Activated CD4-positive, alpha-beta T cell treated with anti-CD3 and anti-CD28 coated beads for 24 hours (primary cell): ENCODE data around the gene ORC2.
A peak's percentile ranks its signal among the peaks of the same experiment; 100 is the strongest.
"Not testable (repeated sequence)": the region's sequence is repeated elsewhere in the genome, so short reads cannot be mapped to it uniquely, and the experiment has no call there.

Experiments used
- DNase-seq, 2 donors: peaks; one replicate each; pipeline ENCODE4 v3.0.0-alpha.2; 2020; ENCODE audit warnings: low read depth in 2 of 2

ORC2 gene

DNA sequence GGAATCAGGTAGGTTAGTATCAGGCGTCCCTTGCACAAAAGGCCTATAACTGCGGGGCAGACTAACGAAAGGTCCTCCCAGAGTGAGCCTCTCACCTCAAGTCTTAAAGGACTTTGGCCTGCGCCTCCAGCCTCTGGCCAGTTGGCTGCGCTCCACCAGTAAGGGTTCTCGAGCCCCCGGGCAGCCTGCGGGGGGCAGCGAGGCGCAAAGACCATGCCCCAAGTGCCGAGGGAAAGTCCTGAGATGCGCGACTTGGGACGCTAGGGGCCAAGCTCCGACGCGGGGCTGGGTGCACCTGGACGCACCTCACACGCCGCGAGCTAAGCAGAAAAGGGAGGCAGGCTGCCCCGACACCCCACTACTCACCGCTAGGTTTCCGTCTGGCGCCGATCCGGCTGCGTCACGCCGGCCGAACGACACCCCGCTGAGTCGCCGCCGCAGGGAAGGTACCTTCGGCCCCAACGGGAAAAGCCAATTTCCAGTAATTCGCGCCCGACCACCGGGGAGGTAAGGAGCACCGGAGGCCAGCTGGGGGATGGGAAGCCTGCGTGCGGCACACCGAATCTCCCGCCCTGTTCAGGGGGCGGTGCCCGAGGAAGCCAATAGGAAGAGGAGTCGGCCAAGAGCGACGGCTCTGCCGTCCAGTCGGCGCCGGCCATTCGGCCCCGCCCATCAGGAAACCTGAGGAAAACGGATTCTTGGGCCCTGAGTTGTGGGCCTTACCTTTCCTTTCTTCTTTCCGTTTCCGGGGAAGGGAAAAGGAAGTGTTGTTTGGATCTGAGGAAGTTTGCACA, at the start of gene ORC2:
Gene ORC2, minus strand, starts transcription at position 537 of the 794 bp plus-strand sequence. CDS start 5,537 bp downstream, outside the sequence.
- DNase-seq, result peak; percentile 87 to 92

- no peak for DNase-seq
Measured at GRCh38 chr2:201008296-201008829, 44.9 kb upstream of the ORC2 start.

DNA sequence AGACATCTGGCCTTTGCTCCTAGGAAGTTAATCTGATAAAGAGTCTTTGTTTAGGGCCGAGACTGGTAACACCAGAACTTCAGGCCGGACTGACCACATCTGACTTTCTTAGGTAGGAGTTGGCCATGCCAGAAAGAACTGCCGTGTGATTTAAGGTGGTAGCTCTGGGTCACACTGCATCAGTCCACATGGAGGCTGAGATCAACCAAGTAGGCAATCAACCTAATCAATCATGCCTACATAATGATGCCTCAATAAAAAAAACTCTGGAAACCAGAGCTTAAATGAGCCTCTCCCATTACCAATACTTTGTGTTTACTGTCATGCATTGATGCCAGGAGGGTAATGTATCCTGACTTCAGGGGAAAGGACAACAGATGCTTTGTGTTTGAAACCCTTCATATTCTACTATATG, 44.1 kb upstream of the ORC2 start:
- DNase-seq, result no peak

GRCh38 chr2:201006704-201007103, 43.2 kb upstream of the ORC2 start:
- DNase-seq, result no peak

DNA sequence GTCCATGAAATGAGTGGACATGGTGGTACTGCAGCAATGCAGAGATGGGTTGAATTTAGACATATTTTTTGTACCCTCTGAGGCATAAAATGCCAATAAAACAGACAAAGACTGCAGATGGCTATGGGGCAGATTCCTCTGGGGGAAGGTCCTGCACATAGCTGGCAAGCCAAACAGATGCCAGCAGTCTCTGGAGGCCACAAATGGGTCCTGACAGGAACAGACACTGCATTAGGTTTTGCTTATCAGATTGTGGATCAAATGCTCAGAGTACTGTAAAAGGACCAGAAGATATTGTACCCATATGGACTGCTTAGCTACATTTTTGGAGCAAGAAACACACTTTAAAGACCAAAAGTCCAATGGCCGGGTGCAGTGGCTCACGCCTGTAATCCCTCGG, 40.9 kb upstream of the ORC2 start:
- no peak for DNase-seq

- no peak for DNase-seq
Measured at GRCh38 chr2:200993097-200993496, 29.6 kb upstream of the ORC2 start.

DNA sequence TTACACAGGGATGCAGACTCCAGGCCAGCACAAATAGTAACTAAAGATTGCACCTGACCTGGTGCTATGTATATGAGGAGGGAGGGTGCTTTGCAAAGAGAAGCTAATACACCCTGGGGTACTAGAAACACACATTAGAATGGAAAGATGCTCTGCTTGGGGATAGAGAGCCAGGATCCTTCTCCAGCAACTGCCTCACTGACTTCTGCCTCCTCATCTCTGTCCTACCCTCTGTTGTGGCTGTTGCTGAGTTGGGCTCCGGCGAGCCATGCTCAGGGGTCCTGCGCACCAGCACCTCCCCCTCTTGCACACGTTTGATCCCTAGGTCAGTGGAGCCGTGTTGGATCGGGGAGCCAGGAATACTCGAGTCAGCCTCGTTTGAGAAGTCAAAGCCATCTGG, 23.7 kb upstream of the ORC2 start:
- DNase-seq, result no peak

DNA sequence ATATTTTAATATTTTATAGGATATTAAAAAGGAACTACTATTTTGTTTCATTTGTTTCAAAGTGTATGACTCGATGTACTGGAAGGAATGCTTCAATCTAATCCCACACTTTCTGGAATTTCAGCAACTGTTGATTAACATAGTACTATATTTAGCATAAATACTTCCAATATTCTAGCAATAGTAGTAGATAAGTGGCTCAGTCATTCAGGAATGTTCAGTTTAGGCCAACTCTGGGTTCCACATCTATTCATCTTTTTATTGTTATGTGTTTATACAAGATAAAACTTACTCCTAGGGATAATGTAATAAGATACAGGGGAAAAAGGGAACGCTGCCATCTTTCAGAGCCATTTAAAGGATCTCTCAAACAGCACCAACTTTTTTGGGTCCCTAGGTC, 22.3 kb upstream of the ORC2 start:
- no peak for DNase-seq

DNA sequence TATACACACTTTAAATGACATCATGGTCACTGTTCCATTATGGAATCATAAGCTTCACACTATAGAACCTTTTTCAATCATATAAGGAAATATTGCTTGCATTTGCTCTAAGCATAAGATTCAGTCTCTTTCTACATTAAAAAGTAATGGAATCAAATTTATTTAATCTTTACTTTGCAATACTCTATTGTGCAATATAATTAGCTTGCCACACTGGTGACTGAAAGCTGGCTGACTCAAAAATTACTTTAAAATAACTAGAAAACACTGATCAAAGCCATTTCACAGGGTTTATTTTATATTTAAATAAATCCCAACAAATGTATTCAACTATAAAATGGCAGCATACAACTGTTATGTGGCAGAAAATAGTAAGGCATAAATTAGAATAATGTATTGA, 13.2 kb upstream of the ORC2 start:
- DNase-seq, result no peak

GRCh38 chr2:200975672-200976071, 12.2 kb upstream of the ORC2 start:
- no peak for DNase-seq

- DNase-seq, result not testable (repeated sequence)
Measured at GRCh38 chr2:200970057-200970456, 6.6 kb upstream of the ORC2 start.

GRCh38 chr2:200968735-200969134, 5.3 kb upstream of the ORC2 start:
- DNase-seq, result no peak

DNA sequence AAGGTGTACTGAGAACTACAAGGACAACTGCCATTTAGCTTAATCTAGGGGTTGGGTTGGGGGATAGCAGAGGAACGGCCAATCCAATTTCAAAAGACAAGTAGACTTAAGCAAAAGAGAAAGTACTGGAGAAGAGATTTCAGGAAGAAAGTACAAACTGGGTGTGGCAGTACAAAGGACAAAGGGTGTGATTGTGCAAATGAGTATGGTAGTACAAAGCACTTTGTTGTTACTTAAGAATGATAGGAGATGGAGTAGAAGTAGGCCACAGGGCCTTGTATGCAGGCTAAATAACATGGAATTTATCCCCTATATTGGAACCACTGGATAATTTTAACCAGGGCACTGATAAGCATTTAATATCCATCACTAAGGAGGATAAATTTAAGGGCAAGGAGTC, 4.7 kb upstream of the ORC2 start:
- DNase-seq, result no peak

DNA sequence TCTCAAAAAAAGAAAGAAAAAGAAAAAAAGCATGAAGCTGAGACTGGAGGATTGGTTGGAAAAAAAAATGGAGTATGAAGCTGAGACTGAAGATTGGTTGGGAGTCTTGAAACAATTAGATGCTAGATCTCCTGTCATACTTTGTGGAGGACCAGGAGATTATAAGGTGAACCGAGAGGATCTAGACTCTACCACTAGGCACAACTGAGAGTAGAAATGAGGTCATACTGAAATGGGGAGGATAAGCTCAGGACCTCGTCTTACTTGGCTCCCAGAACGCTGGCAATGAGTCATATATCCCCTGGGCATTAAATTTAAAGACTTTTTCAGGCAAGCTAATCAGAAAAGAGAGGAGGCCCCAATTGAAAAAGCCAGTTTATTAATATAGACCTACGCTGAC, 3.3 kb upstream of the ORC2 start:
- DNase-seq, result no peak

- DNase-seq, result no peak
Measured at GRCh38 chr2:200964498-200964897, 1.0 kb upstream of the ORC2 start.

DNA sequence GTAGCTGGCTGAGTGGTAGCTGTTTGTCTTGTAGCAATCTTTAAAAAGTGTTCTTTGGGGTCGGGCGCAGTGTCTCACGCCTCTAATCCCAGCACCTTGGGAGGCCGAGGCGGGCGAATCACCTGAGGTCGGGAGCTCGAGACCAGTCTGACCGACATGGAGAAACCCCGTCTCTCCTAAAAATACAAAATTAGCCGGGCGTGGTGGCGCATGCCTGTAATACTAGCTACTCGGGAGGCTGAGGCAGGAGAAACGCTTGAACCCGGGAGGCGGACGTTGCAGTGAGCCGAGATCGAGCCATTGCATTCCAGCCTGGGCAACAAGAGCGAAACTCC, 425 bp upstream of the ORC2 start:
- not testable (repeated sequence) for DNase-seq

DNA sequence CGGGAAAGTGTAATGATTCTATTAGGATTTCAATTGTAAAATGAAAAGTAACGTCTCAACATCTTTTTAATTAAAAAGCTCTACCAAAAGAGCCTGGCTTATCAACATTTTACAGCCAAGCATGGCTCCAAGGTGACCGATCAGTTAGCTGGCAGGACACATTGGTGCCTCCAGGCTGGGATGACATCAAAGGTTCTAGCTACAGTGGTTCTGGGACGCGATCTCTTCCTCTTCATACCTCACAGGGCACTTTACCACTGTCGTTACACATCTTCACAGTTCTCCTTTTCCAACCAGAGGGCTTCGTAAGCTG, 693 bp downstream of the ORC2 start:
- no peak for DNase-seq

DNA sequence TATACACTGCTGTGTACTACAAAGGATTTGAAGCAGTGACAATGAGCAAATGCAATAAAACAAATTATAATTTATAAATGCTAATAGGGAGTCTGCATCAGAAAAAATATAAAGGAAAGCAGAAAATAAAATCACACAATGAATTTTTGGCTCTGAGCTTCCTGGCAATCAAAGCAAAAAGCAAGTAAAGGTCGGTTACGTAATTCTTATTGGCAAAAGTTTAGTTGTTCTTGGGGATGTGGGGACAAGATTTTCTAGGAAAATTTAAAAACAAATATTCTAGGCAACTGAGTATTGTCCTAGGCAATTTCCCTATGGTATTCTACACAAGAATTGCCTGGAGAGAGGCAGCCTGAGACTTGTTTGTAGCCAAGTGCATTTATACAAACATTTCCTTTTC, 1.8 kb downstream of the ORC2 start:
- no peak for DNase-seq

GRCh38 chr2:200950378-200950777, 13.1 kb downstream of the ORC2 start:
- DNase-seq, result no peak

DNA sequence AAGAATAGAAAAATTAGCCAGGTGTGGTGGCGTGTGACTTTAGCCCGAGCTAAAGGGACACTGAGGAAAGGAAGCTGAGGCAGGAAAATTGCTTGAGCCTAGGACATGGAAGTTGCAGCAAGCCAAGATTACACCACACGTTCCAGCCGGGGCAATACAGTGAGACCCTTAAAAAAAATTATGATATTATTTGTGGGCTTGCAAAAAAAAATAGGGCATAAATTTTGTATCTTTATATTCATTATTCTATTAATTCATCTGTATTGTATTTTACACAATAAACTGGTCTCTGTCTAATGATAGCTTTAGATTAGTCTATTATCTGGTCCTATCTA, 18.1 kb downstream of the ORC2 start:
- no peak for DNase-seq

DNA sequence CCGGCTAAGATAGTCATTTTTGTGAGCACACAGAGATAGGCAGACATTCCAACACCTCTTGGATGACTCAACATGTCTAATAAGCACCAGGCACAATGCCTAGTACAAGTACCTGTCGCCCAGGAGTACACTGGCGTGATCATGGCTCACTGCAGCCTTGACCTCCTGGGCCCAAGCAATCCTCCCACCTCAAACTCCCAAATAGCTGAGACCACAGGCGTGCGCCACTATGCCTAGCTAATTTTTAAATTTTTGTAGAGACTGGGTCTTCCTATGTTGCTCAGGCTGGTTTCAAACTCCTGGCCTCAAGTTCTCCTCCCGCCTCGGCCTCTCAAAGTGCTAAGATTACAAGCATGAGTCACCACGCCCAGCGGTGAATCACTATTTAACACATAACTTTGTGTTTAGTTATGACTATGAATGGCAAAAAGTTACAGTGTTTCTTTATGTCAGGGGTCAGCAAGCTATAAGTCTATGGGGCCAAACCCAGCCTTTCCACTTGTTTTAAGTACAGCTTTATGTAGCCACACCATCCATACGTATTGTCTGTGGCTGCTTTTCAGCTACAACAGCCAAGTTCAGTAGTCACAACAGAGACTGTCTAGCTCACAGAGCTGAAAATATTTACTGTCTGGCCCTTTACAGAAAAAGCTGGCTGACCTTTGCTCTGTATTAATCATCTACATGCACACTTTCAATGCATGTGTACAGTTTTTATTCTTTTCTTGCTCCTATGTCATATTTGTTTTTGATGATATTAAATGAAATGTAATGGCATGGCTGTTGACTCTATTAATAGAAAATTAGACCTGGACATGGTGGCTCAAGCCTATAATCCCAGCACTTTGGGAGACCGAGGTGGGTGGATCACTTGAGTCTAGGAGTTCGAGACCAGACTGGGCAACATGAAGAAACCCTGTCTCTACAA, 18.7 kb downstream of the ORC2 start:
- DNase-seq, result peak; percentile 51 to 71

DNA sequence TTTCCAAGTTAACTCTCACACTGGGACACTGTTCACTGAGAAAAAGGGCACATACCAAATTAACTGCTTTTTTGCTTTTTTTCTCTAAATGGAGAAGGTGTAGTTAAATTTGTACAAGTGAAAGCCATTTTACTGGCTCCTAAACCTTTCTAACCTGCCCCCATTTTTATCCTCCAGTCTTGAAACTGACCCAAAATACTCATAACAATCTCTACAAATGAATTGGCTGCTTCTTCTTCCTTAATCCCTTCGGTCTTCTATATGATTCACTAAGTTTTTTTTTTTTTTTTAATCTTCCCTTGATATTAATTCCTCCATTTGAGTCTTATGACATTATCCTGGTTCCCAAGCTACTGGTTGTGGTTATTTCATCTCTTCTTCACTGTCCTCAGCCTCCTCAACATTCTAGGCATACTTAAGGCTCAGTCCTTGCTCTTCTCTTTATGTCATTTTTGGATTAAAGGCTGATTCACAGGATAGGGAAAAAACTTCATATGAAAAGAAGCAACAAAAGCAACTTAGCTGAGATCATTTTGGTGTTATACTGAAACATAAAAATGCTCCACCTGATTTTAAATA, 19.8 kb downstream of the ORC2 start:
- no peak for DNase-seq

DNA sequence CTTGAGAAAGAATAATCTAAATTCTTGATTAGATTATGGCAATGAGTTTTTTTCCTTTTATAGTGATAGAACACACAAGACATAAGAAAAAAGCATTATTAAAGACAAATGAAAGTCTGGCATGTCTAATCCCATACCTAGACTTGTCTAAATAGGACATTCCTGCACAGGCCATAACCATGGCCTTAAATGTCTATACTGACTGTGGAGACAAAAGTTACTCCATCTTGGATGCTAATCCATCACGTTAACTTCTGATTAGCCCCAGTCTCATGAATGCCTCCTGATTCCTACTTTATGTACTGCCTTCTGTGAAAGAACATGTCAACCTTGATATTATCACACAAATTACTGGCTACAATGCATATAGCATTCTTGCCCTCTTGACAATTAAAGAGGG, 23.6 kb downstream of the ORC2 start:
- DNase-seq, result no peak
